ENCODE data around the gene BCOR. TPM values are rescaled to one million over a fixed set of nuclear protein-coding genes. Genes with fewer than 3 reads are reported as not detected.

Gene BCOR
- total RNA-seq, 1 experiment from 2014 or later, result 35.1 TPM

- intact Hi-C loops (cut with micrococcal nuclease), result no loop called here
- BruUV-seq (replicated peaks), result no TSS peak
- H3K4me1 ChIP-seq (ENCODE audit: control insufficient read depth in 1 of 2, insufficient read depth in 2 of 2, low read length in 2 of 2), result peaks cover 0 to 2% of the 10 kb centered on the region in 2 experiments; a peak in 2 of 4 replicates
- H2AFZ ChIP-seq (ENCODE audit: low read depth, low read length, poor library complexity, severe bottlenecking), result no peak overlapping the region
- no peaks in the 10 kb centered on the region for H3K27me3 ChIP-seq (ENCODE audit: insufficient read depth, low read length)
- H3K9me2 ChIP-seq (ENCODE audit: insufficient read depth), result no peaks in the 10 kb centered on the region
- ChIA-PET CTCF (no interaction called here), RAD21 (ENCODE audit: low non-redundant PET in 1 of 2, low total read pairs in 2 of 2, uncharacterized antibody in 2 of 2, unreplicated experiment in 2 of 2) (no interaction called here), POLR2A (no interaction called here)
- H3K27ac ChIP-seq (ENCODE audit: low read depth, low read length), result no peak overlapping the region
- H3K4me2 ChIP-seq (ENCODE audit: low read length), result no peak overlapping the region
- no peak for TF ChIP-seq ATF3 (IDR thresholded peaks at IDR 0.05)
- no peak for TF ChIP-seq CEBPB (IDR thresholded peaks at IDR 0.05; ENCODE audit: low read depth)
- no peak for TF ChIP-seq CTCF (IDR thresholded peaks at IDR 0.05 in 2 of 3, conservative IDR thresholded peaks at IDR 0.05 in 1 of 3; ENCODE audit: borderline replicate concordance in 1 of 3, insufficient read depth in 1 of 3, low read depth in 2 of 3, low read length in 2 of 3)
- no peak for TF ChIP-seq FOSL1 (IDR thresholded peaks at IDR 0.05; ENCODE audit: low read depth)
- TF ChIP-seq REST (IDR thresholded peaks at IDR 0.05; ENCODE audit: low read depth), result no peak
- no peak for TF ChIP-seq POLR2A (IDR thresholded peaks at IDR 0.05; ENCODE audit: borderline replicate concordance, extremely low read depth, insufficient read depth, insufficient read length)
- TF ChIP-seq ZFX (IDR thresholded peaks at IDR 0.05), result no peak
- TF ChIP-seq EZH2 (IDR thresholded peaks at IDR 0.05), result no peak
- TF ChIP-seq CBX3 (IDR thresholded peaks at IDR 0.05; ENCODE audit: low read depth), result no peak
- TF ChIP-seq YY1 (IDR thresholded peaks at IDR 0.05; ENCODE audit: extremely low read depth, insufficient replicate concordance, low read depth, low read length), result no peak
- TF ChIP-seq EZH2phosphoT487 (IDR thresholded peaks at IDR 0.05; ENCODE audit: borderline replicate concordance), result no peak
- no peak for TF ChIP-seq MAX (IDR thresholded peaks at IDR 0.05)
- TF ChIP-seq RAD21 (IDR thresholded peaks at IDR 0.05; ENCODE audit: low read depth), result no peak
- TF ChIP-seq ZNF274 (IDR thresholded peaks at IDR 0.05; ENCODE audit: low read depth, low read length), result no peak
- no peak for TF ChIP-seq ELF1 (IDR thresholded peaks at IDR 0.05; ENCODE audit: borderline replicate concordance, low read depth)
- no peak for TF ChIP-seq SRF (IDR thresholded peaks at IDR 0.05; ENCODE audit: low read depth)
- peaks cover 18 to 20% of the 10 kb centered on the region in 2 experiments for H3K36me3 ChIP-seq (ENCODE audit: control insufficient read depth in 1 of 2, insufficient read depth in 2 of 2, low read length in 2 of 2)
- peaks cover 8% of the 10 kb centered on the region; the same call in 1 of the 2 replicates for H4K20me1 ChIP-seq (ENCODE audit: insufficient read depth)
- H3K9me3 ChIP-seq (ENCODE audit: control insufficient read depth in 1 of 2, insufficient read depth in 1 of 2, low read depth in 1 of 2, low read length in 2 of 2), result no peaks in the 10 kb centered on the region
- peaks cover 100% of the 10 kb centered on the region for H3K79me2 ChIP-seq (ENCODE audit: insufficient read depth, low read length)
- ATAC-seq (no peak), DNase-seq (ENCODE audit: low read depth, low spot score) (no peak)
- no peak overlapping the region for H3K4me3 ChIP-seq (replicated peaks in 1 of 2; ENCODE audit: low read depth in 1 of 2, low read length in 2 of 2)
- no peak overlapping the region for H3K9ac ChIP-seq (ENCODE audit: low read length)
Observed at GRCh38 chrX:40077906-40078305, 19.9 kb downstream of the BCOR start.
